GM21825 (cell line): Measurements from ENCODE around the gene RAB15.

Experiments used
- ATAC-seq: cut with Tn5 transposase; IDR thresholded peaks from one replicate; pipeline ENCODE4 v1.9.1; 2021; ENCODE audit warnings: mild to moderate bottlenecking, moderate library complexity; ENCODE audit not compliant: unreplicated experiment

The RAB15 gene

GRCh38 chr14:64990939-64991338 lies 18.8 kb upstream of the RAB15 start:
- no peak for ATAC-seq

GRCh38 chr14:64990296-64990695 lies 18.2 kb upstream of the RAB15 start:
- ATAC-seq: no peak

GRCh38 chr14:64987438-64987767 lies 15.3 kb upstream of the RAB15 start:
- ATAC-seq: no peak

GRCh38 chr14:64986648-64987437 lies 14.7 kb upstream of the RAB15 start, which contains the start of gene FNTB:
Gene FNTB, plus strand, starts transcription at chr14:64986895. Its CDS starts 59 bp downstream, at chr14:64986954.
- ATAC-seq: peak; percentile 87

- ATAC-seq: no peak
Measured at GRCh38 chr14:64983439-64984310, 11.5 kb upstream of the RAB15 start.

GRCh38 chr14:64979336-64980074 lies 7.4 kb upstream of the RAB15 start:
- ATAC-seq: no peak

GRCh38 chr14:64974563-64974962 lies 2.4 kb upstream of the RAB15 start:
- no peak for ATAC-seq

GRCh38 chr14:64973826-64974225 lies 1.7 kb upstream of the RAB15 start:
- no peak for ATAC-seq

- no peak for ATAC-seq
Measured at GRCh38 chr14:64973026-64973442, 898 bp upstream of the RAB15 start.

GRCh38 chr14:64971491-64971942 lies 619 bp downstream of the RAB15 start:
- no peak for ATAC-seq

- ATAC-seq: no peak
Measured at GRCh38 chr14:64970776-64971477, 1.2 kb downstream of the RAB15 start.

GRCh38 chr14:64970041-64970440 lies 2.1 kb downstream of the RAB15 start:
- ATAC-seq: no peak

- no peak for ATAC-seq
Measured at GRCh38 chr14:64968651-64969050, 3.5 kb downstream of the RAB15 start.

- ATAC-seq: no peak
Measured at GRCh38 chr14:64968167-64968566, 4.0 kb downstream of the RAB15 start.

GRCh38 chr14:64966976-64967375 lies 5.2 kb downstream of the RAB15 start:
- ATAC-seq: no peak

- ATAC-seq: no peak
Measured at GRCh38 chr14:64965356-64966000, 6.7 kb downstream of the RAB15 start.

GRCh38 chr14:64963611-64964010 lies 8.5 kb downstream of the RAB15 start:
- no peak for ATAC-seq

- ATAC-seq: no peak
Measured at GRCh38 chr14:64960762-64961276, 11.3 kb downstream of the RAB15 start.

- ATAC-seq: no peak
Measured at GRCh38 chr14:64958743-64959142, 13.4 kb downstream of the RAB15 start.

- ATAC-seq: no peak
Measured at GRCh38 chr14:64958201-64958600, 13.9 kb downstream of the RAB15 start.
